GM21825 (cell line): ENCODE measurements around the gene CEP57L1.
"Not testable (repeated sequence)": the region's sequence is repeated elsewhere in the genome, so short reads cannot be mapped to it uniquely, and the experiment has no call there.

Source experiments
- ATAC-seq: cut with Tn5 transposase; IDR thresholded peaks from one replicate; pipeline ENCODE4 v1.9.1; 2021; ENCODE audit warnings: mild to moderate bottlenecking, moderate library complexity; ENCODE audit not compliant: unreplicated experiment

Gene CEP57L1

DNA sequence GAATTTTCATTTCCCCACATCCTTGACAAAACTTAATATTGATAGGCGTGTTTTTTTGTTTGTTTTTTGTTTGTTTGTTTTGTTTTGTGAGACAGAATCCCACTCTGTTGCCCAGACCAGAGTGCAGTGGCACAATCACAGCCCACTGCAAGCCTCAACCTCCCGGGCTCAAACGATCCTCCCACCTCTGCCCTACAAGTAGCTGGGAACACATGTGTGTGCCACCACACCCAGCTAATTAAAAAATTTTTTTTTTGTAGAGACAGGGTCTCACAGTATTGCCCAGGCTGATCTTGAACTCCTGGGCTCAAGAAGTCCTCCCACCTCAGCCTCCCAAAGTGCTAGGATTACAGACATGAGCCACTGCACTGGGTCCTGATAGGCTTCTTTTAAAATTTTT is 9.2 kb downstream of the CEP57L1 start:
- no peak for ATAC-seq

DNA sequence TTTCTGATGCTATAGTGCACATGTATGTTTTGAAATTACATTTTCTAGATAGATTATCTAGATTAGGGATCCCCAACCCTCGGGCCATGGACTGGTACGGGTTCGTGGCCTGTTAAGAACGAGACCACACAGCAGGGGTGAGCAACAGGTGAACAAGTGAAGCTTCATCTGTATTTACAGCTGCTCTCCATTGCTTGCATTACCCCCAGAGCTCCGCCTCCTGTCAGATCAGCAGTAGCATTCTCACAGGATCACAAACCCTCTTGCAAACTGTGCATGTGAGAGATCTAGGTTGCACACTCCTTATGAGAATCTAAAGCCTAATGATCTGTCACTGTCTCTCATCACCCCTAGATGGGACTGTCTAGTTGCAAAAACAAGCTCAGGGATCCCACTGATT is 10.4 kb downstream of the CEP57L1 start:
- no peak for ATAC-seq

DNA sequence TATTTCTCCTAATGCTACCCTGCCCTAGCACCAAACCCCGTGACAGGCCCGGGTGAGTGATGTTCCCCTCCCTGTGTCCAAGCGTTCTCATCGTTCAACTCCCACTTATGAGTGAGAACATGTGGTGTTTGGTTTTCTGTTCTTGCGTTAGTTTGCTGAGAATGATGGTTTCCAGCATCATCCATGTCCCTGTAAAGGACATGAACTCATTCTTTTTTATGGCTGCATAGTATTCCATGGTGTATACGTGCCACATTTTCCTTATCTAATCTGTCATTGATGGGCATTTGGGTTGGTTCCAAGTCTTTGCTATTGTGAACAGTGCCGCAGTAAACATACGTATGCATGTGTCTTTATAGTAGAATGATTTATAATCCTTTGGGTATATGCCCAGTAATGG is 14.4 kb downstream of the CEP57L1 start:
- ATAC-seq: not testable (repeated sequence)

DNA sequence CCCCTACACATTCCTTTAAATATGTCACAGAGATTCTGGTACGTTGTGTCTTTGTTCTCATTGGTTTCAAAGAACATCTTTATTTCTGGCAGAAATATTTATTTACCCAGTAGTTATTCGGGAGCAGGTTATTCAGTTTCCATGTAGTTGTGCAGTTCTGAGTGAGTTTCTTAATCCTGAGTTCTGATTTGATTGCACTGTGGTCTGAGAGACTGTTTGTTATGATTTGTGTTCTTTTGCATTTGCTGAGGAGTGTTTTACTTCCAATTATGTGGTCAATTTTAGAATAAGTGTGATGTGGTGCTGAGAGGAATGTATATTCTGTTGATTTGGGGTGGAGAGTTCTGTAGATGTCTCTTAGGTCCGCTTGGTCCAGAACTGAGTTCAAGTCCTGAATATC is 17.4 kb downstream of the CEP57L1 start:
- ATAC-seq: not testable (repeated sequence)

DNA sequence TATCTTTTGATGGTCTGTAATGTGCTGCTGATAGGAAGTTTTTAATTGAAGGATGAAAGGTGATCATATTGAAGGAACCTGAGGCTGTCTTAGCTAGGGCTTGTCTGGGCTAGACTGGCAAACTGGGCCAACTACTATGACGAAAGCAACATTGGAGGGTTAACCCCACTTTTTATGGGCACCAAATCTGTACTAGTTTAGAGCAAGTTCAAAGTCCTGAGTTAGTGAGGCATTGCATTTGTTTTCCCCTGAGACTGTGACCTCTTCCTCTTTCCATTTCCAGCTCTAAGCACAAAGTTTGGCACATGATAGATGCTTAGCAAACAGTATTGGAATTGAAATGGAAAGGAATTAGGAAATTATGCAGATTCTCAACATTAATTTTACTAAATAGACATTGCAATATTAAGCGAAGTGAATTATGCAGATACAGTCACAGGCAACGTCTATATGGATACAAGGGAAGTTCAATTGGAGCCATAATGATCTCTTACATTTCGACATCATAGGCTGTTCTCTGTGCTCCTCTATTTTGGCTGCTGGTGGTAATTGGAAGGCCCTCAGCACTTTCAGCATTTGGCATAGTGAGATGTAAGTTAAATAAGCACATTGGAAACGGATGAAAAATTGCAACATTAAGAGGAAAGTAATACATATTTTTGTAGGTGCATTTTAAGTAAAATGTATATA is 22.2 kb downstream of the CEP57L1 start:
- ATAC-seq: peak; percentile 80

DNA sequence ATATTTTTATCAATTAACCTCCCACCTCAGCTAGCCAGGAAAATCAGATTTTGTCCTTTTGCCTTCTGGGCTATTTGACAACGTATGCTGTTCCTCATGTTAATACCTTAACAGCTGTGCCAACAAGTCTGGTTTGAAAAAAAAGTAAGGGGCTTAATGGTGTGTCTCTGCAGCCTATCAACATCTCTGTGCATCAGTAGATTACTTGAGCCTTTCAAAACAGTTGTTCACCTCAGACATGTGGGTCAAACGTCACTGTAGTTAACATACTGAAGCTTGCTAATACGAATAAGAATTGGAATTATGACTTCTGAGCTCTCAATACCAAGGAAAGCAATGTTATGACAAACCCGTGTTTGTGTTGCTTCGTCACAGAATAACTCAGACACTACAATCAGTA is 23.0 kb downstream of the CEP57L1 start:
- no peak for ATAC-seq

DNA sequence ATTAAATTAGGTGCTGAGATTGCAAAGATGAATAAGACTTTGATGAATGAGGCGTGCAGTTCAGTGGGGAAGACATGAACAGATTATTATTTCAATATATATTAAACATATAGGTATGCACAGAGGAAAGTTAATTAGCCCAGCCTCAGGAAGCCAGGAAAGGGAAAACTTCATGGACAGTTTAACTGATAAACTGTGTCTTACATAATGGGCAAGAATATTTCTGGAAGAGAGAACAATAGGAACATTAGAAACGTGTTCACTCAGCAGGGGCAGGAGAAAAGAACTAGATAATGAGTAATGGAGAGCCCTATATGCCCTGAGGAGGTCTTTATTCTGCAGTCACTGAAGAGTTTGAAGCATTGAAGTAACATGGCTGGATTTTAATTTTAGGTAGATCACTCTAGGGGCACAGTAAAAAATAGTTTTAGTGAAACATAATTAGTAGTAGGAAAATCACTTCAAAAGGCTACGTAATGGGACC is 23.6 kb downstream of the CEP57L1 start:
- no peak for ATAC-seq

DNA sequence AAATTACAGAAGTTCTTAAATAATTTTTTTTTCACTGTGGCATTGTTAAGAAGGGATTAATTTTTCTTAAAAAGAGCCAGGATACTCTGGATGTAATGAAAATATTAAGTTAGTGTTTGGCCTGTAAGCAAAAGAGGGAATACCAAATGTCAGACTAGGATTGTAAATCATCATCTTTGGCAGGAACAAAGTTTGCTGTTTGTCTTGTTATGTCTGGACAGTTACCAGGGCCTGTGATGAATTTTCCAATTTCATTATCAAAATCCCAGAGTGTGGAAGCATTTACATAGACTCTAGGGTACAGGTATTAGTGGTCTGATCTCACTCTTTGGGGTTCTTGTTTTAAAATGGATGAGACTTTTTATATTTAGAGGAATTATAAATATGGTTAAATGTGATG is 26.1 kb downstream of the CEP57L1 start:
- ATAC-seq: no peak

DNA sequence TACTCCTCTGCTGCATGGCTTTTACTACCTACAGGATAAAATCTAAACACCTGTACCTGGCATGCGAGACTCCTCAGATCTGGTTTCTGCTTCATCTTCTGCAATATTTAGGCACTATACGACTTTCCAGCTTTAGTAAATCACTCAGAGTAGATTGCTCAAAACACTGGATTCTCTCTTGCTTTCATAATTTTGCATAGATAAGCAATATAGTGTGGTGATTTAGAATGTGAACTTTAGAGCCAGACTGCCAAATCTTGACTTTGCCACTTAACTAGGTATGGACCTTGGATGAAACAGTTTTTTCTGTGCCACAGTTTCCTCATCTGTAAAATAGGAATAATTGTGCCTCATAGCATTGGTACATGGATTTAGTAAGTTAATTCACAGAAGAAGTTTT is 28.9 kb downstream of the CEP57L1 start:
- no peak for ATAC-seq

DNA sequence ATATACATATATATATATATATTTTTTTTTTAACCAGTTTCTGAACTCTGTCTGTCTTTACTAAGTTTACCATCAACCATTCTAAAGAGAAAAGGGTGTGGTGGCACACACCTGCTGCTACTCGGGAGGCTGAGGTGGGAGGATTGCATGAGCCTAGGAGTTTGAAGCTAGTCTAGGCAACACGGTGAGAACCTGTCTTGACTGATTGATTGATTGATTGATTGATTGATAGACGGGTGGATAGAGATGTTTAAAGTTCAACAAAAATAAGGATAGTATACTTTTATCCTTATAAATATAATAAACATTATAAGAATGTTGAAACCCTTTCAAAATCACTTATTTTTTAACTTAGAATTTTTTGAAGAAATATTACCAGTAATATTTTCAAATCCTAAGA is 30.2 kb downstream of the CEP57L1 start:
- ATAC-seq: no peak

DNA sequence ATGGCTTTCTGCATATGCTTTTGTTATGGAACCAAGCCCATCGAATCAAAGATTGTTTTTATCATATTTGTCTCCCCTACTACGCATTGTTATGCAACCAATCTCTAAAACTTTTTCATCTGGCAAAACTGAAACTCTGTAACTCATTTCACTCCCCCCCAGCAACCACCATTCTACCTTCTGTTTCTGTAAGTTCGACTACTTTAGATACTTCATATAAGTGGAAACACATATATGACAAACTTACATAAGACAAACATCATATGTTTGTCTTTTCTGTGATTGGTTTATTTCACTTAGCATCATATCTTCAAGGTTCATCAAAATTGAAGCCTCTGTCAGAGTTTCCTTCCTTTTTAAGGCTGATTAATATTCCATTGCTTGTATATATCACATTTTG is 34.8 kb downstream of the CEP57L1 start:
- ATAC-seq: no peak

DNA sequence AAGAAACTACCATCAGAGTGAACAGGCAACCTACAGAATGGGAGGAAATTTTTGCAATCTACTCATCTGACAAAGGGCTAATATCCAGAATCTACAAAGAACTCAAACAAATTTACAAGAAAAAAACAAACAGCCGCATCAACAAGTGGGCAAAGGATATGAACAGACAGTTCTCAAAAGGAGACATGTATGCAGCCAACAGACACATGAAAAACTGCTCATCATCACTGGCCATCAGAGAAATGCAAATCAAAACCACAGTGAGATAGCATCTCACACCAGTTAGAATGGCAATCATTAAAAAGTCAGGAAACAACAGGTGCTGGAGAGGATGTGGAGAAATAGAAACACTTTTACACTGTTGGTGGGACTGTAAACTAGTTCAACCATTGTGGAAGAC is 40.3 kb downstream of the CEP57L1 start:
- not testable (repeated sequence) for ATAC-seq

DNA sequence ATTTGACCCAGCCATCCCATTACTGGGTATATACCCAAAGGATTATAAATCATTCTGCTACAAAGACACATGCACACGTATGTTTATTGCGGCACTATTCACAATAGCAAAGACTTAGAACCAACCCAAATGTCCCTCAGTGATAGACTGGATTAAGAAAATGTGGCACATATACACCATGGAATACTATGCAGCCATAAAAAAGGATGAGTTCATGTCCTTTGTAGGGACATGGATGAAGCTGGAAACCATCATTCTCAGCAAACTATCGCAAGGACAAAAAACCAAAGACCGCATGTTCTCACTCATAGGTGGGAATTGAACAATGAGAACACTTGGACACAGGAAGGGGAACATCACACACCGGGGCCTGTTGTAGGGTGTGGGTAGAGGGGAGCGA is 40.7 kb downstream of the CEP57L1 start:
- ATAC-seq: not testable (repeated sequence)

DNA sequence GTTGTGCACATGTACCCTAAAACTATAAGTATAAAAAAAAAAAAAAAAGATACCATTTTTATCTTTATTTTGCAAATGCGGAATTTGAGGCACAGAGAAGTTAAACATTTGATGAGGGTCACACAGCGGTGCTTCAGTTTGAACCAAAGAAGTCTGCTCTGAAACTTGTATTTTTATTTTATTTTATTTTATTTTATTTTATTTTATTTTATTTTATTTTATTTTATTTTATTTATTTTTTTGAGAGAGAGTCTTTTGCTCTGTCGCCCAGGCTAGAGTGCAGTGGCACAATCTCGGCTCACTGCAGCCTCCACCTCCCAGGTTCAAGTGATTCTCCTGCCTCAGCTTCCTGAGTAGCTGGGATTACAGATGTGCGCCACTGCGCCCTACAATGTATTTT is 41.2 kb downstream of the CEP57L1 start:
- not testable (repeated sequence) for ATAC-seq

DNA sequence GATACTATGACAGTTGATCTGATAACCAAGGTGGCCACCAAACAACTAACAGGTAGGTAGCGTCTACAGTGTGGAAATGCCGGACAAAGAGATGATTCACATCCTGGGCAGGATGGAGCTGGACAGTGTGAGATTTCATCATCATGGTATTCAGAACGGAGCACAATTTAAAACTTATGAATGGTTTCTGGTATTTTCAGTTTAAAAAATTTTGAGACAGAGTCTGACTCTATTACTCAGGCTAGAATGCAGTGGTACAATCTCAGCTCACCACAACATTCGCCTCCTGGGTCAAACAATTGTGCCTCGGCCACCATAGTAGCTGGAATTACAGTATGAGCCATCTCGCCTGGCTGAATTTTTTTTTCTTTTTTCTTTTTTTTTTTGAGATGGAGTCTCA is 43.8 kb downstream of the CEP57L1 start:
- ATAC-seq: no peak

DNA sequence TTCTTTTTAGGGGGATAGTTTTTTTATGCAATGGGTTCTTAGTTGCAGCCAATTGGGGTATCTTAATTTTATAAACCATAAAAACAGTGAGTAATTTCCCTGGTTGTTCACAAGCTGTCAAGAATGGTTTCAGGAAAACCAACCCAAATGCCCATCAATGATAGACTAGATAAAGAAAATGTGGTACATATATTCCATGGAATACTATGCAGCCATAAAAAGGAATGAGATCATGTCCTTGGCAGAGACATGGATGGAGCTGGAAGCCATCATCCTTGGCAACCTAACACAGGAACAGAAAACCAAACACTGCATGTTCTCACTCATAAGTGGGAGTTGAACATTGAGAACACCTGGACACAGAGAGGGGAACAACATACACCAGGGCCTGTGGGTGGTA is 46.8 kb downstream of the CEP57L1 start:
- ATAC-seq: not testable (repeated sequence)

DNA sequence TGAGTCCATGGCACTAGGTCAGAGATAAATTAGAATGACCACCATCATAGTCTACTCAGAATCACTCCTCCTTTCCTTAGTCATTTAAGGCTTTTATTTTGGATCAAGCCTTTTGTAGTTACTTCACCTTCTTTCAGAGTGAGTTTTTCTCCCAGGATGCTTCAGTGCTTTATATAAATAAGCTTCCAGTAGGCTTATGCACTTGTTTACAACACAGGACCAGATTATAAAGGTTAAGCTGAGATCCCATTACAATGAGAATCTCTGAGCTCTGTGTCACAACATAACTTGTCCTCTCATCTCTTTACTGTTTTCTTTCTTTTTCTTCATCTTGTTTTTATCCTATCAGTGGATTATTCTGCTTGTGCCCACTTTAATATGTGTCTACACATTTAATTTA is 47.9 kb downstream of the CEP57L1 start:
- ATAC-seq: no peak

DNA sequence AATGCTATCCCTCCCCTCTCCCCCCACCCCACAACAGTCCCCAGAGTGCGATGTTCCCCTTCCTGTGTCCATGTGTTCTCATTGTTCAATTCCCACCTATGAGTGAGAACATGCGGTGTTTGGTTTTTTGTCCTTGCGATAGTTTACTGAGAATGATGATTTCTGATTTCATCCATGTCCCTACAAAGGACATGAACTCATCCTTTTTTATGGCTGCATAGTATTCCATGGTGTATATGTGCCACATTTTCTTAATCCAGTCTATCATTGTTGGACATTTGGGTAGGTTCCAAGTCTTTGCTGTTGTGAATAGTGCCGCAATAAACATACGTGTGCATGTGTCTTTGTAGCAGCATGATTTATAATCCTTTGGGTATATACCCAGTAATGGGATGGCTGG is 52.9 kb downstream of the CEP57L1 start:
- not testable (repeated sequence) for ATAC-seq

DNA sequence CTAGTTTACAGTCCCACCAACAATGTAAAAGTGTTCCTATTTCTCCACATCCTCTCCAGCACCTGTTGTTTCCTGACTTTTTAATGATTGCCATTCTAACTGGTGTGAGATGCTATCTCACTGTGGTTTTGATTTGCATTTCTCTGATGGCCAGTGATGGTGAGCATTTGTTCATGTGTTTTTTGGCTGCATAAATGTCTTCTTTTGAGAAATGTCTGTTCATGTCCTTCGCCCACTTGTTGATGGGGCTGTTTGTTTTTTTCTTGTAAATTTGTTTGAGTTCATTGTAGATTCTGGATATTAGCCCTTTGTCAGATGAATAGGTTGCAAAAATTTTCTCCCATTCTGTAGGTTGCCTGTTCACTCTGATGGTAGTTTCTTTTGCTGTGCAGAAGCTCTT is 53.4 kb downstream of the CEP57L1 start:
- ATAC-seq: not testable (repeated sequence)

DNA sequence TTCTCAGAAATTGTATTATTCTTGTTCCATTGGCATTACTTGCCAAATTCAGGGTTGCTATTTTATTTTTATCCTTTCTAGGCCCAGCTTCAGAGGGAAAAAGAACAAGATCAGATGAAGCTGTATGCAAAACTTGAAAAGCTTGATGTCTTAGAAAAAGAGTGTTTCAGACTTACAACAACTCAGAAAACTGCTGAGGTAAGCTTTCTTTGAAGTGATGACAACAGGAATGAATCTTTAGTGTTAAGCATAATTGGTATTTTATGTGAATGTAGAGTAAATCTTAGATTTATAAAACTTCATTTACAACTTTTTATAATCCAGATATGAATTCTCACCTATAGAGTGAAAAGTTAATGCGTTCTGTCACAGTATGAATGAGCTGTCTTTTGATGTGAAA is 58.4 kb downstream of the CEP57L1 start:
- no peak for ATAC-seq

DNA sequence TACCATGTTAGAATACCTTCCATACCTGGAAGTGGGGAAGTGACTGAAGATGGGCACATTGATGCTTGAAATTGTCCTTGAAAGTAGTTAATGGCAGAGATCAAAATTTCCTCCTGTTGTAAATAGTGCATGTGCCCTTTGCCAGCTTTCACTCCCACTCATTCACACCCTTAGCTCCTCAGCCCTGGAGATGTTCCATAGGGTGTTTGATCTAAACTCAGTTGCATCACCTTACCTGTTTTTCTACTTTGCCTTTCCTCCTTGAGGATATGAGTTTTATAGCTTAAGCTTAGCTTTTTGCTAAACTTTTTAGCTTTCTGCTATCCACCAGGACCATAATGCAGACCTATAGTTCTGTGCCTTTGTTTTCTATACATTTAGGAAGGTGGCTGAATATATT is 69.0 kb downstream of the CEP57L1 start:
- no peak for ATAC-seq

DNA sequence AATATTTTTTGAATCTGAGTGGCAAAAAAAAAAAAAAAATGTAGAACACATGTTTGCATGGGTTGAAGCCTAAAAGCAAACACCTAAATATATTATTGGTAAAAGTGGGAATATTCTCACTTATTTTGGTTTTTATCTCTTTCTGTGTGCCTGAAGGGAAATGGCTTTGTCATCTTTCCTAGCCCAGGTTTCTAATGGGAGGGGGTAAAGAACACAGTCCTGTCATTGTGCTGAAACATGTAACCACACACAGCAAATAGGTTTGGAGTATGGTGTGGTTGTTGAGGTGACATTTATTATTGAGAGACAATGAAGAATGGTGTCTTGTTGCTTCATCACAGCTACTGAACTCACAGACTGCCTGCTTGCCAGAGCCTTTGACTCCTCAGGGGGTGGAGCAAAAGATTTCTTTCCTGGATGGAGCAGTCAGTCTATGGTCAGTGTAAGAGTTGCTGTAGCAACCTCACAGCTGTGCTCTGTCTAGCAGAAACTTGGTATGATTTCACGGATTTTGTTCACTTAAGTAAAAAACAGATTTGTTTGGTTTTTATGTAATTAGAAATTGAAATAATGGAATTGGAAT is 70.2 kb downstream of the CEP57L1 start:
- no peak for ATAC-seq

DNA sequence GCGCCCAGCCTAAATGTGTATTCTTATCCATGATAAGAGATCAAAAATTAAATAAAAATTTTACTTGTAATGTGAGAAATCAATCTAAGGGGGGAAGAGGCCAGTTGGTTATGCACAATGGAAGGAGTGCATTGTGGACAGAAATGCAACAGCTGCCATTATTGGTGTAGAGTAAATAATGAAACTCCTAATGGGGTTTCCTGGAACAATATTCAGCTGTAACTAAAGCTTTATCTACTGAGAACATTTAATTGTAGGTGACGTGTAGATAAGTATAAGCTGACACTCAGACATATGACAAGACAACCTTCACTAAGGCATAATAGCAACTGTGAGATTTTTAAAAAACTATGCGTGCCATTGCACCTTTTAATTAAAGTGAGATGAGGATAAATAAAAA is 71.4 kb downstream of the CEP57L1 start:
- ATAC-seq: no peak
